ENCODE measurements around the gene PRSS2.
"Not testable (repeated sequence)": the region's sequence is repeated elsewhere in the genome, so short reads cannot be mapped to it uniquely, and the experiment has no call there.

PRSS2 gene

DNA sequence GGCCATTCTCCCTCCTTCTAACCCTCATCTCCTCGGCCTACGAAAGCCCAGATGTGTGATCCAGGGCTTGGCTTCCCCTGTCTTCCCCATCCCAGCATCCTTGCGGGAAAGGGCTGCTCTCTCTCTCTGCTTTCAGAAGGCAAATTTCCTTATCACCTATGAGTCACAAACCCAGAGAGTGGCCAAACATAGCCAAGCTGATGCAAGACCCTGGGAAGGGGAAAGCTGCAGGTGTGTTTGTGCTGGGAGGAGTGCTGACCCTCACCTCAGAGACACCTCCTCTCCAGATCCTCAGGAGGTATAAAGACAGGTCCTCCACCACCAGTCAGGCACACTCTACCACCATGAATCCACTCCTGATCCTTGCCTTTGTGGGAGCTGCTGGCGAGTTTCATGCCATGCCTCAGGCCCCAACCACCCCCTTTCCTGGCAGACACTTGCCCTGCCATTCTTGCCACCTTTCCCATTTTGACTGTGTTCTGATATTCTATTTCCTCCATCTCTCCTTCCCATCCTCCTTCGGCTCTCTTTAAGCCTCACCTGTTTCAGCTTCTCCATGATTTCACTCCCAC lies 10.6 kb upstream of the PRSS2 start:
- DNase-seq, result no peak

DNA sequence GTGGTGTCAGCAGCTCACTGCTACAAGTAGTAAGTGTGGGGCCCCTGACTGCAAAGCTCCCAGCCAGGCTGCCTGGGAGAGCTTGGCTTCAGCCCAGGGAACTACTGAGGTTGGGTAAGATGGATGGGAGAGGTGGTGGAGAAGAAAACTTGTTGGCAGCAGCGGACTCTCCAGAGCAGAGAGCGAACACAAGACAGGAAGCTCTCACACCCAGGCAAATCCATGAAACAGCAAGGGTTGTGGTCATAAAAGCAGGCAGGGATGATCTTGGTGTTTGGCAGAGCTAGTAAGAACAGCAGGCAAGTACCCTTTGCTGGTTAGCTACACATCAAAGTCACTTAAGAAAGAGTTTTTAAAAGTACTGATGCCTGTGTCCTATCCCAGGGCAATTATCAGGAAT lies 9.2 kb upstream of the PRSS2 start:
- DNase-seq, result not testable (repeated sequence)

DNA sequence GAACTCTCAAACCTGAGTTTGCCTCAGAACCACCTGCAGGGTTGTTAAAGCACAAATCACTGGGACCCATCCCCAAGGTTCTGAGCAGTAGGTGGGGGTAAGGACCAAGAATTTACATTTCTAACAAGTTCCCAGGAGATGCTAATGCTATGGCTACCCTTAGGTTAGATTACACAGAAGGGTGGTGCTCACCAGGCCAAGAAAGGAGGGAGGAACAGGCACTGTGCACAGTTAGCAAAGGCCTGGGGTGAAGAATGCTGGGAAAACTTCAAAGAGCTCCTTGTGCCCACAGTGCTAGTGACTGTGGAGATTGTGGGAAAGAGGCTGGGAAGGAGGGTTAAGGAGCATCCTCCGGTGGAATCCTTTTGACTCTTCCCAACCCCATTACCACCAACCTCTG lies 8.7 kb upstream of the PRSS2 start:
- no peak for DNase-seq

- no peak for DNase-seq
Measured at GRCh38 chr7:142767451-142767850, 3.3 kb upstream of the PRSS2 start.

DNA sequence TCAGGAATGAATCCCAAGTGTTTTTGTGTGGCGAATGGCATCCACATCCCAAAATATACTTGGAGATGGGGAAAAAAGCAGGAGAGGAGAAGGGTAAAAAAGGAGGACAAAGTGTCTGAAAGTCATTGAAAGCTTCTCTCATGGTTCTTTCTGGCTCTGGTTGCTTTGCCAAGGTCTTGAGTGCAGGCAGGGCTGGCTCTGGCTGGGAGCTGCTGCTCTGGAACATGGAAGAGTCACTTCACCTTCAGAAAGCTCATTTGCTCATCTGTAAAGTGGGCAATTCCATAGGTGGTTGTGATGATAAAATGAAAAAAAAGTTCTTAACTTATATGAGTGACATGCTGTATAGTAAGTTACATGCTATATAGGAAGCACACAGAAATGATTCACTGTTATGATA lies 2.9 kb upstream of the PRSS2 start:
- DNase-seq, result no peak

- DNase-seq, result not testable (repeated sequence)
Measured at GRCh38 chr7:142768885-142769284, 1.9 kb upstream of the PRSS2 start.

GRCh38 chr7:142771353-142771723 lies 568 bp downstream of the PRSS2 start:
- DNase-seq, result no peak

GRCh38 chr7:142772051-142772450 lies 1.3 kb downstream of the PRSS2 start:
- no peak for DNase-seq

DNA sequence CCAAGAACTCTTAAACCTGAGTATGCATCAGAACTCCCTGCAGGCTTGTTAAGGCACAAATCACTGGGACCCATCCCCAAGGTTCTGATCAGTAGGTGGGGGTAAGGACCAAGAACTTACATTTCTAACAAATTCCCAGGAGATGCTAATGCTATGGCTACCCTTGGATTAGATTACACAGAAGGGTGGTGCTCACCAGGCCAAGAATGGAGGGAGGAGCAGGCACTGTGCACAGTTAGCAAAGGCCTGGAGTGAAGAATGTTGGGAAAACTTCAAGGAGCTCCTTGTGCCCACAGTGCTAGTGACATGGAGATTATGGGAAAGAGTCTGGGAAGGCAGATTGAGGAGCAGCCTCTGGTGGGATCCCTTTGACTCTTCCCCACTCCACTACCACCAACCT lies 1.9 kb downstream of the PRSS2 start:
- no peak for DNase-seq

DNA sequence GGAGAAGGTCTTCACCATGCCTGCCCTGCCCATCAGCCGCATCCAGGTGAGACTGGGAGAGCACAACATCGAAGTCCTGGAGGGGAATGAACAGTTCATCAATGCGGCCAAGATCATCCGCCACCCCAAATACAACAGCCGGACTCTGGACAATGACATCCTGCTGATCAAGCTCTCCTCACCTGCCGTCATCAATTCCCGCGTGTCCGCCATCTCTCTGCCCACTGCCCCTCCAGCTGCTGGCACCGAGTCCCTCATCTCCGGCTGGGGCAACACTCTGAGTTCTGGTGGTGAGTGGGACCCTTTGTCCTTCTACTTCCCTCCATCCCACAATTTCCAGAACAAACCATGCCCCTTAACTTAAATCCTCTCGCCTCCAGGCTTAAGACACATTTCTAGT lies 2.5 kb downstream of the PRSS2 start:
- DNase-seq, result no peak

DNA sequence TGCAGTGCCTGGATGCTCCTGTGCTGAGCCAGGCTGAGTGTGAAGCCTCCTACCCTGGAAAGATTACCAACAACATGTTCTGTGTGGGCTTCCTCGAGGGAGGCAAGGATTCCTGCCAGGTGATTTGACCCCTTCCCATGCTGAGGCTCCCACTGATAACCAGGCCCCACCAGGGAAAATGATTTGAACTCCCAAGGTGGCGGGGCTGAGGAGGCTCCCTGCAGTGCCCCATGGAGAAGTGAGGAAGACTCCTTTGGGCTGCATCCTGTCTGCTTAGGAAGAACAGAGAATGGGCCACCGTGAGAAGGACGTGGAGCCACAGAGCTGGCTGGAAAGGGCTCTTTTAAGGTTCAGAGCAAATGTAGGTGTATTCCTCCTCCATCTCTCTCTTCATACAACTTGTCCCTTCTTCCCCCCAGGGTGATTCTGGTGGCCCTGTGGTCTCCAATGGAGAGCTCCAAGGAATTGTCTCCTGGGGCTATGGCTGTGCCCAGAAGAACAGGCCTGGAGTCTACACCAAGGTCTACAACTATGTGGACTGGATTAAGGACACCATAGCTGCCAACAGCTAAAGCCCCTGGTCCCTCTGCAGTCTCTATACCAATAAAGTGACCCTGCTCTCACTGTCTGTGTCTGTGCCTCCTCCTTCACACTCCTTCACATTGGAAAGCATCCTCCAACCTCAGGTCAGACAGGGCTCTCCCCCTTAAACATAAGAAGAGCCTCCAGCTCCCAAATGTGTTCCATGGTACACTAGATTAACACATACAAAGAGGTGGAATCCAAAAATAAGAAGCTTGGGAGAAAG lies 3.4 kb downstream of the PRSS2 start:
- no peak for DNase-seq

DNA sequence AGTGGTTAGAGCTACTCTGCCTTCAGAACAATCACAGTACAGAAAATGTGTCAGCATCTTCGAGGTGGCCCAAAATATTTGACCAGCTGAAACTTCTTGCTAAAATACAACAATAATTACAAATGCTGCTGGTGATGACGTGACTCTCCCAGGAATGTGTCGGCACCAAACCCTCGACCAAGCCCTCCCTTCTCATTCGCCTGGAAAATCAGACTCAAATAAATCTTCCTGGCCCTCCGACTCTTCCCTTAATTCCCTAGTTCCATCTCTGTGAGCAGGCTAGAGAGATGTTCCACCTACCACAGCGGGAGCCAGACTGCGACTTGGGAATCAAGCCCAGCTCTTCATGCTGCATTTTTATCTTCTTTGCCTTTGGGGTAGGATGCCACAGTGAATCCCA lies 4.1 kb downstream of the PRSS2 start:
- DNase-seq, result no peak

DNA sequence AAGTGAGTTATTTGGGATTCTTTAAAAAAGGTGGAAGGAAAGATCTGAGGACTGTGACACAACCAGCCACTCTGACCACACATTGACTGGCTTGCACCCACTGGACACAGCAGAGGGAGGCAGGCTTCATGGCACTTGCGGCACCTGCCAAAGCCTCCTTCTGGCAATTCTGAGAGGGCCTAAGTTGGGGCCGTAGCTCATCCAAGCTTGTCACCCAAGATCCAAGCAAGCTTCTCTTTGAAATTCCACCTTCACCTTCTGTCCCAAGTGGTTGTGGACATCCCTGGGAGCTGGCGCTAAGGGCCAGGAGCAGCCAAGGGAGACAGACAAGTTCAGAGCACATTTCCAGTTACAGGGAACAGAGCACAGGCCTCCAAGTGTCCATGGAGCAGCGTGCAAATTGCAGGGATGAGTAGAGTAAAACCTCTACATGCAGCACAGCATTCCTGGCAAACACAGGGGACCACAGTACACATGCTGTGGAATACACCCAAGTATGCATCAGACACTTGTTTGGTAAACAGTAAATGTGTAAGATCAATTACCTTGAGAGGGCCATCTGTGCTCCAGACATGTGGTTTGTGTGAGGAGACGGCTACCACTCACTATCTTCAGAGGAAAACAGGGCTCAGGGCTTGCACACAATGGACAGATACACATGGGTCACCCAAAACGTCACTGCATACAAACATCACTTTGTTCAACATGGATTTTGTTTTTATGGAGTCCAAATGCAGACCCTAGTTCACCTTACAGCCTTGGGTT lies 4.8 kb downstream of the PRSS2 start:
- not testable (repeated sequence) for DNase-seq

DNA sequence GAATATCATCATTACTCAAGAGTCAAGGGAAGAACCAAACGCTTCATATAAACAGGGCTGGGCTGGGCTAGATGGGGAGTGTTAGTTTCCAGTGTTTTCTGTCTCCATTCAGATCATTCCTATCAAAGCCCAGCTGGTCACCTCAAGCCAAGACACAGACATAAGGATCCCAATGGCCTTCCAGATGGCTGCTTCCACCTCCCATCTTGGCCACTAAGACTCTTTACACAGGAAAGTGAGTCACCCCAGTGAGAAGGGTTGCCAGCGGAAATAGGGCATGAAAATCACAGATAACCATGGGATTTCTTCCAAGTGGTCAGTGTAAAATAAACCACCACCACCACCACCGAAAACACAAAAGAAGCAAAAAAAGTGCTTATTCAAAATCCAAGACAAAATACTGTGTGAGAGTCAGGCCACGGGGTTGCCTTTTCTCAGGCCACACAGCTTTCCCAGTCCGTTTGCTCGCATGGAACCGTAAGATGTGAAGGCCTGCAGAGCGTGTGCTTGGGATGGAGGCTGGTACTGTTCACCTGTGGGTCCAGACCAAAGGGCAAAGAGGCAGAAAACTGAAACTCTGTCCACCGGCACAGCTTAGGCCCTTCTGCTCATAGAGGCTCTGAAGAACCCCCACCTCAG lies 5.6 kb downstream of the PRSS2 start:
- no peak for DNase-seq

- not testable (repeated sequence) for DNase-seq
Measured at GRCh38 chr7:142776845-142777225, 6.1 kb downstream of the PRSS2 start.

GRCh38 chr7:142777318-142777717 lies 6.5 kb downstream of the PRSS2 start:
- DNase-seq, result no peak

DNA sequence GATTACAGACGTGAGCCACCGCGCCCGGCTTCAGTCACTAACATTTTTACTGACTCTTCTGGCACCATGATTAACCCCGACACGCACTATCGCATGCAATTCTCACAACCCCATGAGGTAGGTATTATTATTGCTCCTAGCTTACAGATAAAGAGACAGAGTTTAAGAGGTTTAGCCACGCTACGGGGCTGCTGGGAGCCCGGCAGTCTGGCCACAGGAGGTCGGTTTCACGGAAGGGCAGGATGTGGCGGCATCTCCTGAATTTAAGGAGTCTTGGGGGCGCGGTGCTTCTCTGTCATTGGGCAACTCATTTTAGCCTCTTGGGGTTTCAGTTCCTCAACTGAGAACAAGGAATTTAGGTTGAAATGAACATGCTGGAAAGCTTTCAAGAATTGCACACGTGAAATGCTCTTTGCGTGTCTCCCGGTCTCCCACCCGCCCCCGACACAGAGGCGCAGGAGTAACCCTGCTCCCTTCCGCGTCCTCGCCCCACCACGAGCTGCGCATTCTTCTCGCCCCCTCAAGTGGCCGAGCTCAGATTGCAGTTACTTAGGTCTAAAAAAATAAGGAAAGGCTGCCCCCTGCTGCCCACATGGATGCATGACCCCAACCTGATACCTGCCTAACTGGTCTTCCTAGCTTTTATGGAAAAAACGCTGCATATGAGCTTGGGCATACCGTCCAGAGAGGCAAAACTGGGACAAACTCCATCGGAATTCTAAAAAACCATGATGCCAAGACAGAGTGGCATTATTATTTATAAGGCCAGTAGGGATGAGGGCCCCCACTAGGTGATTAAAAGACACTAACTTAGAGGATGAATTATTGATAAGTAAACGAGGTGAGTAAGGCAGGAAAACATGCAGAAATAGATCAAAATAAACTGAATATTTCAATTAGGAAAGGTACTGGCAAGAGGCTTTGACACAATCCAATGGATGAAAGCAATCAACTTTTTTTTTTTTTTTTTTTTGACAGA lies 12.4 kb downstream of the PRSS2 start:
- DNase-seq, result peak; percentile 60

DNA sequence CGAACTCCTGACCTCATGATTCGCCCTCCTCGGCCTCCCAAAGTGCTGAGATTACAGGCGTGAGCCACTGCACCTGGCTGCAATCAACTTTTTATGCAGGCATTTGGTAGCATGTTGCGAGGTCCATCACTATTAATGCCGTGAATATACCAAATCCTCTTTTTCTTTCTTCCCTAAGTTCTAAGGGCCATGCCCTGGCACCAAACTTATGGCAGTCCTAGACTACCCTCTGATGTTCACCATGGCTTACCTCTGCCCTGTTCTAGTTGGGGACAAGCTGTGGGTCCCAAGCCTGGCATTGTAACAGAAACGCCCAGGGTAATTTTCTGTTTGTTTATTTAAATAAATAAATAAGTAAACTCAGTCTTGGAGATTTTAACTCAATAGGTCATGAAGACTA lies 13.3 kb downstream of the PRSS2 start:
- no peak for DNase-seq

DNA sequence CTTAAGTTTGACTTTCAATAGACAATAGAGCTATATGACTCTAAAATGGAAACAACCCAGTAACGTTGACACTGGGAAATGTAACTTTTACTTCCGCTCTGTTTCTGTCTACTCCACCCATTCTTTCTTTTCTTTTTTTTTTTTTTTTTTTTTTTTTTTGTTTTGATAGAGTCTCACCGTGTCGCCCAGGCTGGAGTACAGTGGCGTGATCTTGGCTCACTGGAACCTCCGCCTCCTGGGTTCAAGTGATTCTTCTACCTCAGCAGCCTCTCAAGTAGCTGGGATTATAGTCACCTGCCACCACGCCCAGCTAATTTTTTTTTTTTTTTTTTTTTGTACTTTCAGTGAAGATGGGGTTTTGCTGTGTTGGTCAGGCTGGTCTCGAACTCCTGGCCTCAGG lies 13.9 kb downstream of the PRSS2 start:
- DNase-seq, result no peak

DNA sequence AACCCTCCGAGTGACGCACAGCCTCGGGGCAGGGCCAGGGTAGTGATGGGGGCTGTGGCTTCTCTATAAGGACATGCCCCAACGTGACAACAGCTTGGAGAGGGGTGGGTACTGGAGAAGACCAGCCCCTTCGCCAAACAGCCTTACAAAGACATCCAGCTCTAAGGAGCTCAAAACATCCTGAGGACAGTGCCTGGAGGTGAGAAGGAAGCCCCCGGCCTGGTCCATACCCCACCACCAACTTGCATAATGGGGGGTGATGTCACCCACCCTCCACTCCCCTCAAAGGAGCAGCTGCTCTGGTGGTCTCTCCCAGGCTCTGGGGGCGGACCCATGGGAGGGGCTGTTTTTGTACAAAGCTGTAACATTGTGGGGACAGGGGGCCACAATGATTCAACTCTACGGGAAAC lies 15.1 kb downstream of the PRSS2 start:
- DNase-seq, result peak; percentile 67

DNA sequence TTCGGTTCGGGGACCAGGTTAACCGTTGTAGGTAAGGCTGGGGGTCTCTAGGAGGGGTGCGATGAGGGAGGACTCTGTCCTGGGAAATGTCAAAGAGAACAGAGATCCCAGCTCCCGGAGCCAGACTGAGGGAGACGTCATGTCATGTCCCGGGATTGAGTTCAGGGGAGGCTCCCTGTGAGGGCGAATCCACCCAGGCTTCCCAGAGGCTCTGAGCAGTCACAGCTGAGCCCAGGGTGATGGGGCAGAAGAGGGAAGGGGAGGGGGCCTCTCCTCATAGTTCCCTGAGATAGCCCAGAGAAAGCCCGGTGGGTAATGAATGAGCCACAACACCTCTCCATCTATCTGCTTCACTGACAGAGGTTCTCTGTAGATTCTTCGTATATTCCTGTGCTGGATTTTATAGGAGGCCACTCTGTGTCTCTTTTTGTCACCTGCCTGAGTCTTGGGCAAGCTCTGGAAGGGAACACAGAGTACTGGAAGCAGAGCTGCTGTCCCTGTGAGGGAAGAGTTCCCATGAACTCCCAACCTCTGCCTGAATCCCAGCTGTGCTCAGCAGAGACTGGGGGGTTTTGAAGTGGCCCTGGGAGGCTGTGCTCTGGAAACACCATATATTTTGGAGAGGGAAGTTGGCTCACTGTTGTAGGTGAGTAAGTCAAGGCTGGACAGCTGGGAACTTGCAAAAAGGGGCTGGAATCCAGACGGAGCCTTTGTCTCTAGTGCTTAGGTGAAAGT lies 16.4 kb downstream of the PRSS2 start:
- no peak for DNase-seq

GRCh38 chr7:142787783-142788182 lies 17.0 kb downstream of the PRSS2 start:
- DNase-seq, result no peak
